Measurements from ENCODE around the gene SLC43A3.
A peak's percentile ranks its signal among the peaks of the same experiment; 100 is the strongest.

Gene SLC43A3
- total RNA-seq = 58.0 to 214 (median 101) reads per million in 18 experiments

DNA sequence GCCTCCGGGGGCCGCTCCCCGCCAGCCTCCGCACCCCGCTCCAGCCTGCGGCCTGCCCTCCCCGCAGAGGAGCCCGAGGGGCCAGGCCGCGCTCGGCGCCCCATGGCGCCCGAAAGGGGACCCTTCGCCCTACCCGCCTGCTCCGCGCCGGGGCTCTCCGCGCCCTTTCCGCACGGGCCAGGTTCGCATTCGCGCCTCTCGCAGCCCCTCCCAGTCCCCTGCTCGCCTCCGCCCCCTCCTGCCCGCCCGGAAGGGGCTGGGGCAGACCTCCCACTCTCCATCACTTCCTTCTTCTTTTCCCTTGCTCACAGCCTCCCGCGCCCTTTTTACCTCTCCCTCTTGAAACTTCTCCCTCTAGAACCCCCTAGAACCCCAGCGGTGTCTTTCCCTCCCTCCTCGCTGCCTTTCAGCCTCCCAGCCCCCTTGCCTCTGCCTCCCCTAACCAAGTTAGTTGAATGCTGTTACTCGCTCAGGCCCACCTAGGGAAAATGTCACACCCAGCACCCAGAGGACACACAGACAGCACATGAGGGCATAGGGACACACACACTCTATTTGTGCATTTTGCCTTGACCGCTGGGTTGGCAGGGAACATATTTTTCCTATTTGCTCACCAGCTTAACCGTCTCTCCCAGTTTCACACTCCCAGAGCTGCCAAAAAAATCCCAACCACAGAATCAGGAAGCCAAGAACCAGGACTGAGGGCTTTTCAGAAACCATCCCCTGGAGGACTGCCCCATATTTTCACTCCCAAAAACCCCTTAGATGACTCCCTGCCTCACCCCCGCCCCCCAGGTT is at the start of gene SLC43A3:
Gene SLC43A3 (minus strand): TSS at position 193 of the 798 bp plus-strand sequence. CDS start 949 bp downstream, outside the sequence.
- peak; percentile 75 to 77 for DNase-seq

DNA sequence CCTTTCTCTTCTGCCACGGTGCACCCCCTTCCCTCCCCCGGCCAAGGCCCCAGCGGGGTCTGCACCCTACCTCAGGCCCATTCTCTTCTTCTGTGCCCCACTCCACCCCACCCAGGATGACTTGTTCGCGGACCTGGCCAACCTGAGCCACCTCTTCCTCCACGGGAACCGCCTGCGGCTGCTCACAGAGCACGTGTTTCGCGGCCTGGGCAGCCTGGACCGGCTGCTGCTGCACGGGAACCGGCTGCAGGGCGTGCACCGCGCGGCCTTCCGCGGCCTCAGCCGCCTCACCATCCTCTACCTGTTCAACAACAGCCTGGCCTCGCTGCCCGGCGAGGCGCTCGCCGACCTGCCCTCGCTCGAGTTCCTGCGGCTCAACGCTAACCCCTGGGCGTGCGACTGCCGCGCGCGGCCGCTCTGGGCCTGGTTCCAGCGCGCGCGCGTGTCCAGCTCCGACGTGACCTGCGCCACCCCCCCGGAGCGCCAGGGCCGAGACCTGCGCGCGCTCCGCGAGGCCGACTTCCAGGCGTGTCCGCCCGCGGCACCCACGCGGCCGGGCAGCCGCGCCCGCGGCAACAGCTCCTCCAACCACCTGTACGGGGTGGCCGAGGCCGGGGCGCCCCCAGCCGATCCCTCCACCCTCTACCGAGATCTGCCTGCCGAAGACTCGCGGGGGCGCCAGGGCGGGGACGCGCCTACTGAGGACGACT is 49.3 kb upstream of the SLC43A3 start:
- DNase-seq = peak; percentile 13 to 53

DNA sequence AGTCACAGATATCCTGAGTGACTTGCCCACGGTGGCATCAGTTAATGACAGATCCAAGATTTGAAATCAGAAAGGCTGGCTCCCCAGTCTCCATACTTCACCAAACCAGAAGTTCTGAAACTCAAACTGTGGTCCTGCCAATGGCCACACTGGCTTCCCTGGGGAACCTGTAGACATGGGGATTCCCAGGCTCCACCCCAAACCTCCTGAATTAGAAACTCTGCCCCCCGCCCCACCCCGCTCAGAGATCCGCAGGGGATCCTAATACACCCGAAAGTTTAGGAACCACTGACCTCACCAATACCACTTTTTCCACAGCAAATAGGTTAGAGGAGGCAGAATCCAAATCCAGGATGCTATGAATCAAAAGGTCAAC is 48.7 kb upstream of the SLC43A3 start:
- no peak for DNase-seq

DNA sequence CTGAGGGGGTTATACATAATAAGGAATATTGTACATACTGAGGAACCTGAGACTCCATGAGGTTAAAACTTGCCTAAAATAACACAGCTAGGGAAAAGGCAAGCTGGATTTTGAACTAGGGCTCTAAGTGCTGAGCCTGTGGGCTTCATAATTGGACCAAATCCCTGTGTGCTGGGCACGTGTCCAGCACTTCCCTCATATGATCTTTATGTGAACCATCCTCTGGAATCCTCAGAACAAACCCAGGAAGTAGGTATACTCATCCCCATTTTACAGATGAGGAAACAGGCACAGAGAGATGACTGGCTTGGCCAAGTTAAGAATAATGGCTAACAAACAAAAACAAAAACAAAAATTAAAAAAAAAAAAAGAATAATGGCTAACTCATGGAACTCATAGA is 48.3 kb upstream of the SLC43A3 start:
- DNase-seq = no peak

DNA sequence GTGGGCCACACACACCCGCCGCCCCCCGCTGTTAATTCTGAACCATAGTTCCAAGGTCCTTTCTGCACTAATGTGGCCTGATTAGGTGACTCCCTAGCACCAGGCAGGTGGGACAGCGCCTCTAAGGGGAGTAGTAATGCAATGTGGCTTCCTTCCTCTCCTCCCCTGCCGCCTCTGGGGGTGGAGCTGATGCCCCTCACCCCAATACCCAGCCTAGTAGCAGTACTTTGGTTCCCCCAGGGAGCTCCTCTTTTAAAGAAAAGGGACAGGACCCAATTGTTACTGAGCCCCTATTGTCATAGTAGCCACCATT is 47.8 kb upstream of the SLC43A3 start:
- no peak for DNase-seq

DNA sequence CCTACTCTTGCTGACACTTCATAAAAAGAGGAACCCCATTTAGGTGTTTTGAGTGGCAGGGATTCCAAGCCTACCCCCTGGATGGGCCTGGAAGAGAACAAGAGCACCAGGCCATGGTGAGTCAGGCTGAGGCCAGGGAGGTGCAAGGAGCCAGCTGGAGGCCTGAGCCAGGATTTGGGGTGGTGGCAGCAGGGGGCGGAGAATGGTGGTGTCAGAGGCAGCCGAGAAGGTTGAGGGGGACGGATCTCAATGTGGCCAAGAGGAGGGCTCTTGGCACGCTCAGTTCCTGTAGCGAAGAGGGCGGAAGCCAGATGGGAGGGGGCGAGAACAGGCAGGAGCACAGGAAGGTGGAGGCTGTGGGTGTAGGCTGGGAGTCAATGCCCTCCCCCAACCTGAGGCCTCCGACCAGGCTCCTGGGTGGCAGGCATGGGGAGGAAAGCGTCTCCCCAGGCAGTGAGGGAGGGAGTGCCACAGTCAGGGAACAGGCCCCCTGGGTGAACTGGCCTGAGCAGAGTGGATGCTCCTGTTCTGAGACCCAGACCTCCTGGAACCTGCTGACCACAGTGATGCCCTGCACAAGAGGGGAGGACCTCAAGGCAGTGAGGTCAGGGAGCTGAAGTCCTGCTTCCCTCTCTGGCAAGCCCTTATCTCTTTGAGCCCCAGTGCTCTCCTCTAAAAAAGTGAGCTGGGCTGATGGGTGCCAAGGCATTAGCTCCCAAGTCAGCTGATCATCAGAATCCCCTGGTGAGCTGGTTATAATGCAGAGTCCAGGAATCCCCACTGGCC is 47.3 kb upstream of the SLC43A3 start:
- peak in 1 of 2 donors; percentile 42 for DNase-seq

DNA sequence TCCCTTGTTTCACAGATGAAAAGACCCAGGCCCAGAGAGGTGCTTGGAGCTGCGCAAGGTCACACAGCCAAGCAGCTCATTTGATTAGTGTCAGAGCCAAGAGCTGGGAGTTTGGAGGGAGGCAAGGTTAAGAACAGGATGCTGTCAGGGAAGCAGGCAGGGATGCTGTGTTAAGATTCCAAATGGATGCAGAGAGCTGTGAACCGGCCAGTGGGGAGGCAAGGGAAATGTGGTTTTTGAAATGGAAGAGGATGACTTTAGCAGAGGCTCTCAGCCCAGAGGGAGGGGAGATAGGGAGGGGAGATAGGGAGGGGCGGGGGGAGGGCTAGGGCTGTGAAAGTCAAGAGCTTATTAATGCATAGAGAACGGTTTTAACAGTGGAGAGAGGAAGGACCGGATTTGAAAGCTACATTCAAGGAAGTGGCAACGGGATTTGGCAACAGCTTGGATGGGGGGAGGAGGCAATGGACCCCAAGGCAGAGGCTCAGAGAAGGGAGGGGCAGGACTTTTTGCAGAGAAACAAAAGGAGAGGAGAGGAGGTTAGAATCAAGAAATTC is 46.4 kb upstream of the SLC43A3 start:
- peak in 1 of 2 donors; percentile 17 for DNase-seq

DNA sequence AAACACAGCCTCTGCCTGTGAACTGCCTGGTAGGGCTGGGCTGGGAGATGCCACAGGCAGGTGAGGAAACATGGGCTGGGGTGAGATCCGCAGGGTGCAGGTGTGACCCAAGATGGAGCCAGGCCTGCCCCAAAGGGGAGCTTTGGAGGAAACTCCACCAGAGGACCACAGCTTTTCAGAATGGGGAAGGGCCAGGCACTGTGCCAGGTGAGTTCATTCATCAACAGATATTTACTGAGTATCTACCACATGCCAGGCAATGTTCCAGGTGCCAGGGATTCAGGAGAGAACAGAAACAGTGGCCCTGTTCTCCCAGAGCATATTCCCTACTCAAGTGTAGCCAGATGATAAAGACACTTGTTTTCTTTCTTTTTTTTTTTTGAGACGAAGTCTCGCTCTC is 44.6 kb upstream of the SLC43A3 start:
- no peak for DNase-seq

DNA sequence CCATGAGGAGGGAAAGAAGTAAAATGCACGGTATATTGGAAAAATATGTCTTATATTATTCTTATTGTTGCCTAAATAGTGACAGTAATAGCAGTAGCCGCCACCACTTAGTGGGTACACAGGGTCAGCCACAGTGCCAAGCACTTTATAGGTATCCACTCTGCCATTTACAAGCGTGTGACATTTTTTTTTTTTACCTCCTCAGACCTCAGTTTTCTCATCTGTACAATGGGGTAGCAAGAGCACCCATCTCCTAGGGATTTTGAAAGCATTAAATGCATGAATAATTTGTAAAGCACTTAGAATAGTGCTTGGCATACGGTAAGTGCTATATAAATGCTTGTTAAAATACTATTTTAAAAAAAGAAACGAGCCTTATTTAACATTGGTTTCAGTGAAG is 42.3 kb upstream of the SLC43A3 start:
- no peak for DNase-seq

DNA sequence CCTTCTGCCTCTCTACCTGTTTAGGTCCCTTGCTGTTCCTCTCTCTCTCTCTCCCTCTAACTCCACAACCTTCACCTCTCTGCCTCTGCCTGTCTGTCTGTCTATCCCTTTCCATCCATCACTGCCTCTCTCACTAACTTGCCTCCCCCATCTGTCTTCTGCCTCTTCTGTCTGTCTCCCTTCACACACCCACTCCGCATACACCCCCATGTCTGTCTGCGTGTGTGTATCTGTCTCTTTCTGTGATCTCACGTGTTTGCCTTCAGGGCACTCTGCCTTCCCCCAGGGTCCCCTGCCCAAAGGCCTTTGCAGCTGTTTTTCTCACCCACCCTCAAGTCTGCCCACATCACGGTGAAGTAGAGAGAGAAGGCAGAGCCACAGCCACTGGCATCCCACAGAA is 41.4 kb upstream of the SLC43A3 start:
- no peak for DNase-seq

DNA sequence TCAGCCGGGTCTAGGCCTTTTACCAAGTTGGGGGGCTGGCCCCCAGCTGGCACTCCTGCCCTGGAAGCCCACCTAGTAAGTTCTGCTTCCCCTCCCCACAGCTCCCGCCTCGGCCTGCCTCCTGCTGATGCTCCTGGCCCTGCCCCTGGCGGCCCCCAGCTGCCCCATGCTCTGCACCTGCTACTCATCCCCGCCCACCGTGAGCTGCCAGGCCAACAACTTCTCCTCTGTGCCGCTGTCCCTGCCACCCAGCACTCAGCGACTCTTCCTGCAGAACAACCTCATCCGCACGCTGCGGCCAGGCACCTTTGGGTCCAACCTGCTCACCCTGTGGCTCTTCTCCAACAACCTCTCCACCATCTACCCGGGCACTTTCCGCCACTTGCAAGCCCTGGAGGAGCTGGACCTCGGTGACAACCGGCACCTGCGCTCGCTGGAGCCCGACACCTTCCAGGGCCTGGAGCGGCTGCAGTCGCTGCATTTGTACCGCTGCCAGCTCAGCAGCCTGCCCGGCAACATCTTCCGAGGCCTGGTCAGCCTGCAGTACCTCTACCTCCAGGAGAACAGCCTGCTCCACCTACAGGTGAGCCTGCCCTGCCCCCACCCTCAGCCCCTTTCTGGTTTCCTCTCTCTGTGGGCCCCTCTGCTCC is 40.7 kb upstream of the SLC43A3 start:
- no peak for DNase-seq

DNA sequence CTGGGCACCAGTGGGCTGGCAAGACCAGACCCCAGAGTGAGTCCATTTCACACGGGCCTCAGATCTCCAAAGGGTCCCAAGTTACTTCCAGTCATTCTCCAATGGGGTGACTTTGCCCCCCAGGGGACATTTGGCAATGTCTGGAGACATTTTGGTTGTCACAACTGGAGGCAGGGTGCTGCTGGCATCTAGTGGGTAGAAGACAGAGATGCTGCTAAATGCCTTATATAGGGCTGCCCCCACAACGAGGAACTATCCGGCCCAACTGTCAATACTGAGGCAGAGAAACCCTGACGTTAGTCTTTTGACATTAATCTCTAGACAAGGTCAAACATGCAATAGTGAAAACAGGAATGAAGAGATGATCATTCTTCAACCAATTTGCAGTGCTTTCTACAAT is 39.8 kb upstream of the SLC43A3 start:
- peak in 1 of 2 donors; percentile 33 for DNase-seq

DNA sequence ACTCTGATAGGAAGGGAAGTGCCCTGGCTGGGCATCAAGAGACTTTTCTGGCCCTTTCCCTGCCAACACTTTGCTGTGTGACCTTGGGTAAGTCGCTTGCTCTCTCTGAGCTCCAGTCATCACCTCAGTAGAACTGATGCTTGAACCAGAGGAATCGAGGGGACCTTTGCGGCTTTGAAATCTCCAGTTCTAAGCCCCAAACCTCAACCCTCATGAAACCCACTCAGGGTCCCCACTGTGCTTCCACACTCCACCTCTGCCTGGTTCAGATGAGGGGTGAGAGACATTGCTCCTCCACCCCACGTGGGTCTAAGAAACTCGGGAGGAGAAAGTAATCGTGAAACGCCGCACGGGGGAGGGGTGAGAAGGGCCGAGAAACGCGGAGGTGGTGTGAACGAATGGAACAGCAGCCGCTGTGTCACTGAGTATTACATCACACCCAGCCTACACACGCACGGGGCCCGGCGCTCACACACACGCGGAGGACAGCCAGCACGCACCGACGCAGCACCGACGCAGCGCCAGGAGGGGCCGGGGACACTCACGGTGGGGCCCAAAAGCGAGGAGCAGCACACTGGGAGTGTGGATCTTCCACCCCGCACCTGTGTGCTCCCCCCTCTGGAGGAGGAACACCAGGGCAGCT is 37.7 kb upstream of the SLC43A3 start:
- DNase-seq = peak in 1 of 2 donors; percentile 67

DNA sequence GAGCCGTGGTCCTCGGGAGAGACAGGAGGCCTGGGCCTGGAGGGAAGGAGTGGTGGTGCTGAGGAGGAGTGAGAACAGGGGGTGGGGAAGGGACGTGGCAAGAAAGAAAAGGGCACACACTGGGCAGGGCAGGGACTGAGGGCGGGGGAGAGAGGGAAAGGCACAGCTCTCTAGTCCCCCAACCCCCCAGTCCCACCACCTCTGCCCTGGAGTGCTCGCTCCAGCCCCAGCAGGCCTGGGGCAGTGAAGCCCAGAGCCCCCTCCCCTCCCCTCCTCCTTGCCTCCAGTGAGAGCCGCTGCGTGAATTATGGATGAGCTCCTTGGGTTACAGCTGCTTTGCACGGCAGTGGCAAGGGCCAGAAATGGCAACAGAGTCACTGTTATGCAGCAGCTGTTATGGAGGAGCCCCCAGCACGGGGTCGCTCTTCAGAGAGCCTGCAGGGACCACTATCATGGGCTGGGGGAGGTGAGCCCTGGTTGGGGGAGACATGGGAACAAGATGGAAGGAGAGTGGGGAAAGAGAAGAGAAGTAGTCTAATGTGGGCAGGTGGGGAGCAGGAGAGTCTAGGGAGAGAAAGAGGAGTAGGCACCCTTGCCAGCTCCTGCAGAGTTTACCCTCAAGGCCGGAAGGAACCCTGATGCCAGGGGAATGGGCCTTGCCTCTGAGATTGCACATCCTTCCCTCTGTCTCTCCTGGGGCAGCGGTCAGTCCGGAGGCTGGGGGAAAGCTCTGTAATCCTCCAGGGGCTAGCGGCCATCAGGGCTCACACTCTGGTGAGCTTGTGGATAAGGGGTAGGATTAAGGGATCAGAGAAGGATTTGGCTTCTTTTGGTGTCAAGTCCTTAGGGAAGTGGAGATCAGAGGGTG is 37.0 kb upstream of the SLC43A3 start:
- DNase-seq = no peak

DNA sequence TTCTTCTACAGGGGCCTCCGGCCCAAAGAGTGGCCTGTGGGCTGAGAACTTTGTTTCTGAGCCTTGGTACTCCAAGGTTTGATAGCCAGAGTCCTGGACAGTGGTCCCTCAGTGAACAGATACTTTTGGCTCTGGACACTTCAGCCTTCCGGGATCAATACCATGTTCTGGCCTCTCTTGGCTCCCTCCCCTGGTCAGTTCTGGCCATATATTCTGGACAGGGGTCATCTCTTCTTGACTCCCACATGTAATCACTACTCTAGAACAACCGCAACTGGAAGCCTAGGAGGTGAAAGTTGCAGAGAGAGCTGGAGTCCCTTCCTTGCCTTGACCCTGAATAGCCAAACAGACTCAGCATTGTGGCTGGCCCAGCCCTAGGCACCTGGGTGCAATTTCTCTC is 35.7 kb upstream of the SLC43A3 start:
- DNase-seq = no peak

DNA sequence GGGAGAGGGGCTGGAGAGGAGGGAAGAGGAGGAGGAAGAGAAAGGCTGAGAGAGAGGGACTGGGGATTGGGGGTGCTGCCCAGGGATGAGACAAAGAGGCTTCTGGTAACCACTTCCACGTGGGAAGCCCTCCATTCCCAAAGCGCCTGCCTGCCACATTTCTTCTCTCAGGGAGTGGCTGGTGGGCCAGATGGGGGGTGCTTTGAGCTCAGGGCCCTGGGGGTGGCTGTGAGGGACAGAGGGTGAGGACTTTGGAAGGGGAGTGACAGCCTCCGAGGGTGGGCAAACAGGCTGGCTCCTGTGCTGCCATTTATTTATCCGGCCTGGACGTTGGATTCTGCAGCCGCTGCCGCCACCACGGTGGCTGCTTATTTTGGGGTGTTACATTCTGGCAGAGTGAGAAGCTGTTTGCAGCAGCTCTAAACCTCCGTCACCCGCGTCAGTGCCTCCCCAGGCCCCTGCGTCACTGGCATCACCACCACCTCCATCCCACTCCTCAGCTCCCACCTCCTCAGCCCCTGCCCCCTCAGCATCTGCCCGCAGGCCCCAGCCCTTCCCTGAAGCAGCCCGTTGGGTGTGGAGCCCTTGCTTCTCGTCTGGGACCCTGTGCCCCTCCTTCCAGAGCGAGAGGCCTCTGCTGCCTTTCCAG is 35.0 kb upstream of the SLC43A3 start:
- no peak for DNase-seq

DNA sequence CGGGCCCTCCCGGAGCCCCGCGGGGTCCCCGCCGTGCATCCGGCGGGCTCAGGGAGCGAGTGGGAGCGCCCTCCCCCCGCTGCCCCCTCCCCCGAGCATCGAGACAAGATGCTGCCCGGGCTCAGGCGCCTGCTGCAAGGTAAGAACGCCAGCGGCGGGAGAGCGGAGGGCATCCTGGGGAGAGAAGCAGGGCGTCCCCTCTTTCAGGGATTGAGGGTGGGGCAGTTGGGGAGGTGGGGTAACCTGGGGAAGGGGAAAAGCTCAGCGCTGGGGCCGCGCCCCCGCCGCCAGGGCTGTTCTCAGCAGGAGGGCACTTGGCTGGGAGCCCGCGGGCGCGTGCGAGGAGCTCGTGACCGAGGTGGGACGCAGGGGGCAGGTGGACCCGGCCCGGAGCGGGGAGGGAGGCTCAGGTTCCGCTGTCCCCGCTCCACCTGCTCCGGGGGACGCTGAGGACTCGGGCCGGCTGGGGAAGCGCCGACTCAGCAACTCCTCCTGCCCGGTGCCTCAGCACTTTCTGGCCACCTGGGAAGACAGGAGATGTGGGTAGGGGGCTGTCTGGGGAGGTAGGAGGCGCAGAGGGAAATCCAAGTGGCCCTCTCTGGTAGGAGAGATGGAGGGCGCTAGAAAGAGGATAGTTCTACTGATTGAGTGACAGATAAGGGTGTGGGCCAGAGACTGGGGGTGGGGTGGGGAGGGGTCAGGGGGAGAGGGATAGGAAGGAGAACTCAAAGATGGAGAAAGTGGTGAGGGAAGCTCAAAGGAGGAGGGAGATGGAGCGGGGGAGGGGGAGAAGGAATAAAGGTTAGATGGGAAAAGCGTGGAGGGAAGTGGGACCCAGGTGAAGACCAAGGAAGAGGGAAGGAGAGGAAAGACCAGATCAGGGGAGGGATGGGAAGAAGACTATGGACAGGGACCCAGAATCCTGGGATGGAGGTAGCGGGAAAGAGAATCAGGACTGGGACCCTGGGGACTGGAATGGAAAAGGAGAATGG is 34.1 kb upstream of the SLC43A3 start:
- DNase-seq = no peak

DNA sequence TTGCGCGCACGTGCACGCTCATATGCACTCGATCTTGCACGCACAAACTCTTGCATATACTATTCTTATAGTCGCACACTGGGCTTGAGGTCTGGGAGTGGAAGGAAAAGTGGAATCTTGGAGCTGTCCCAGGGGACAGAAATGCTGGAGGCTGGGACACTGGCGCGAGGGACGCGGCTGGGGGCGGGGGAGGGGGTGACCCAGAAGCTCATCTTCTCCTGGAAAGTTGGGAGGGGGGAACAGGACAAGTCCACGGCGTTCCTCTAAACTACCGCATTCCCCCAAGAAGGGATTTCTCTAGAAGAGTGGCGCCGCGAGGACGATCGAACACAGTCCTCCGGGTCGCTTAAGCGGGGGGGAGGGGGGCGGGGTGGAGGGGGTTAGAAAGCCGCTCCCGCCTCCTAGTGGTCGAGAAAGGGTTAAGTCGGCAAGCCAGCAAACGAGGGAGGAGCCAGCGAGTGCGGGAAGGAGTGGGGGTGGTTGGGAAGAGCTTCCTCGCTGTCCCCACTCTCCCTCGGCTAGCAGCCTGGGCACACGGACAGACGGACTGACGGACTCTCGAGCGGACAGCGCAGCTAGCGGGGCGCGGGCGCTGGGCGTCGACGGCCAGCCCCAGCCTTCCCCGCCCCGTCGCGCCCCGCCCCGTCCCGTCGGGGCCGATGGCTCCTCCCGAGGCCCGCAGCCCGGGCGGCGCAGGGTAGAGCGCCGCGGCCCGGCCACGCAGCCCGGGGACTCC is 33.3 kb upstream of the SLC43A3 start, which contains the start of gene RTN4RL2:
Gene RTN4RL2 (plus strand): TSS at position 507 of the 736 bp plus-strand sequence. CDS start 338 bp downstream, outside the sequence.
- peak; percentile 39 to 53 for DNase-seq
